Measurements from ENCODE around the gene BCL6.

DNA sequence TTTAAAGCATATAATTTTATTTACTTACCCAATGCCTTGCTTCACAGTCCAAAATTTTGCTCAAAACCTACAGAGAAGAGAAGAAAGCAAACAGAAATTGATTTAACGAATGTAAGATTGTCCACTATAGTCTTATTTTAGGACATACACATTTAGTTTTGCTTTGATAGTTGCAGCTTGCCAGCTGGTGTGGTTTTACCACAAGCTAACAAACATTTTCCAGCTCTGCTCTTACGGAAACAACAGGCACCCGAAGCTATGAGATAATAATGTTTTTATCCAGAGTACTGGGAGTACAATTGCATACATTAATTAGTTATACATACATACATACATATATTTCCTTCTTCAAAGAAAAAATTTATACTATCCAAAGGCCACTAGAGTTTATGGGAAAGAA is 10.4 kb downstream of the BCL6 start:
- TF ChIP-seq, protein P1, sequence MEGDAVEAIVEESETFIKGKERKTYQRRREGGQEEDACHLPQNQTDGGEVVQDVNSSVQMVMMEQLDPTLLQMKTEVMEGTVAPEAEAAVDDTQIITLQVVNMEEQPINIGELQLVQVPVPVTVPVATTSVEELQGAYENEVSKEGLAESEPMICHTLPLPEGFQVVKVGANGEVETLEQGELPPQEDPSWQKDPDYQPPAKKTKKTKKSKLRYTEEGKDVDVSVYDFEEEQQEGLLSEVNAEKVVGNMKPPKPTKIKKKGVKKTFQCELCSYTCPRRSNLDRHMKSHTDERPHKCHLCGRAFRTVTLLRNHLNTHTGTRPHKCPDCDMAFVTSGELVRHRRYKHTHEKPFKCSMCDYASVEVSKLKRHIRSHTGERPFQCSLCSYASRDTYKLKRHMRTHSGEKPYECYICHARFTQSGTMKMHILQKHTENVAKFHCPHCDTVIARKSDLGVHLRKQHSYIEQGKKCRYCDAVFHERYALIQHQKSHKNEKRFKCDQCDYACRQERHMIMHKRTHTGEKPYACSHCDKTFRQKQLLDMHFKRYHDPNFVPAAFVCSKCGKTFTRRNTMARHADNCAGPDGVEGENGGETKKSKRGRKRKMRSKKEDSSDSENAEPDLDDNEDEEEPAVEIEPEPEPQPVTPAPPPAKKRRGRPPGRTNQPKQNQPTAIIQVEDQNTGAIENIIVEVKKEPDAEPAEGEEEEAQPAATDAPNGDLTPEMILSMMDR (IDR thresholded peaks at IDR 0.05), result no peak
- no peak for TF ChIP-seq EZH2 (IDR thresholded peaks at IDR 0.05; ENCODE audit: borderline replicate concordance, insufficient read depth, low read depth, low read length, poor library complexity, severe bottlenecking)
